B cell (primary cell): ENCODE results near the gene THUMPD3. TPM values are rescaled to one million over a fixed set of nuclear protein-coding genes. Genes with fewer than 3 reads are reported as not detected.

Experiments
- ATAC-seq: fragments of 200-7000 bp; cut with Tn5 transposase; one replicate; pipeline ENCODE4 v1.10.0; 2021; ENCODE audit warnings: low read depth, mild to moderate bottlenecking, moderate number of reproducible peaks, moderate library complexity
- CTCF ChIA-PET: fragments of 350-600 bp; sonication (Branson Sonifier 250); formaldehyde crosslinking; loops from one replicate; lab custom pipeline; 2021; ENCODE audit warnings: antibody characterized with exemption, inconsistent platforms; lab: Charles Lee
- POLR2A ChIA-PET: fragments of 350-600 bp; sonication (Branson Sonifier 250); formaldehyde crosslinking; loops from one replicate; lab custom pipeline; 2021; ENCODE audit warnings: antibody characterized with exemption; lab: Charles Lee
- DNase-seq: peaks from one replicate; pipeline ENCODE4 v3.0.0; 2013
- H2AFZ ChIP-seq: 2 replicates; pipeline ENCODE4 v1.6.1; 2012; ENCODE audit warnings: mild to moderate bottlenecking, low read depth, low read length; ENCODE audit not compliant: insufficient read depth, poor library complexity, severe bottlenecking
- H3K27ac ChIP-seq, 2 donors: 1 replicate in 1 of 2; 2 replicates in 1 of 2; pipeline ENCODE4 v1.5.1; 2012 to 2013; ENCODE audit warnings: low read length in 2 of 2, mild to moderate bottlenecking in 2 of 2, moderate library complexity in 1 of 2
- H3K27me3 ChIP-seq, 4 experiments: fragments of 200-600 bp in 1 of 4; sonication (generic) in 1 of 4; replicated peaks in 1 of 4; 1 replicate in 2 of 4; 2 replicates in 2 of 4; pipeline versions ENCODE4 v1.6.1 to v1.7.0; 2013 to 2016; ENCODE audit warnings: low read length in 3 of 4, mild to moderate bottlenecking in 2 of 4, mixed read lengths in 1 of 4, moderate library complexity in 1 of 4; ENCODE audit not compliant: insufficient read depth in 4 of 4, control insufficient read depth in 3 of 4; ENCODE audit errors: control extremely low read depth in 1 of 4
- H3K36me3 ChIP-seq, 2 experiments: replicated peaks in 1 of 2; 1 replicate in 1 of 2; 2 replicates in 1 of 2; pipeline versions ENCODE4 v1.6.1 to v1.7.1; 2013; ENCODE audit warnings: low read length in 1 of 2; ENCODE audit not compliant: insufficient read depth in 2 of 2, control insufficient read depth in 1 of 2; ENCODE audit errors: control extremely low read depth in 1 of 2, extremely low read depth in 1 of 2
- H3K4me1 ChIP-seq, 2 donors: fragments of 200-600 bp in 1 of 2; sonication (generic) in 1 of 2; 1 replicate in 1 of 2; 2 replicates in 1 of 2; pipeline versions ENCODE4 v1.5.1 to v1.6.1; 2013 to 2017; ENCODE audit warnings: low read length in 2 of 2; ENCODE audit not compliant: control insufficient read depth in 2 of 2, insufficient read depth in 2 of 2
- H3K4me2 ChIP-seq: replicated peaks from 2 replicates; pipeline ENCODE3; 2012; ENCODE audit warnings: mild to moderate bottlenecking, low read depth, low read length; ENCODE audit not compliant: poor library complexity, severe bottlenecking
- H3K4me3 ChIP-seq, 5 experiments: fragments of 200-600 bp in 1 of 5; sonication (generic) in 1 of 5; 1 replicate in 3 of 5; 2 replicates in 2 of 5; pipeline versions ENCODE4 v1.5.1 to v1.7.0; 2011 to 2016; ENCODE audit warnings: low read length in 4 of 5, mild to moderate bottlenecking in 4 of 5, low read depth in 2 of 5, control low read depth in 1 of 5, moderate library complexity in 1 of 5; ENCODE audit not compliant: insufficient read depth in 1 of 5; ENCODE audit errors: control extremely low read depth in 1 of 5, extremely low read depth in 1 of 5
- H3K79me2 ChIP-seq: fragments of 200-600 bp; sonication (generic); one replicate; pipeline ENCODE4 v1.6.0; 2016; ENCODE audit warnings: low read length; ENCODE audit not compliant: control insufficient read depth, insufficient read depth
- H3K9ac ChIP-seq: fragments of 200-600 bp; sonication (generic); 2 replicates; pipeline ENCODE4 v1.6.1; 2017; ENCODE audit warnings: mild to moderate bottlenecking, low read length, moderate library complexity
- H3K9me3 ChIP-seq, 3 donors: one replicate each; pipeline versions ENCODE4 v1.6.1 to v1.7.1; 2013; ENCODE audit warnings: low read length in 2 of 3; ENCODE audit not compliant: control insufficient read depth in 2 of 3, insufficient read depth in 1 of 3; ENCODE audit errors: control extremely low read depth in 1 of 3
- H4K20me1 ChIP-seq: 2 replicates; pipeline ENCODE4 v1.6.0; 2012; ENCODE audit warnings: mild to moderate bottlenecking, low read length; ENCODE audit not compliant: insufficient read depth, control insufficient read depth, poor library complexity, severe bottlenecking
- H3K27ac Mint-ChIP-seq: one replicate; pipeline ENCODE4 v1.8.0; 2021; ENCODE audit warnings: mixed read lengths
- H3K27me3 Mint-ChIP-seq: one replicate; pipeline ENCODE4 v1.8.0; 2021; ENCODE audit warnings: mixed read lengths
- H3K4me1 Mint-ChIP-seq: one replicate; pipeline ENCODE4 v1.8.0; 2021; ENCODE audit warnings: mixed read lengths
- H3K4me3 Mint-ChIP-seq: one replicate; pipeline ENCODE4 v1.8.0; 2021; ENCODE audit warnings: mixed read lengths
- H3K9me3 Mint-ChIP-seq: one replicate; pipeline ENCODE4 v1.8.0; 2022; ENCODE audit warnings: mixed read lengths; ENCODE audit not compliant: insufficient read depth
- CTCF ChIP-seq: fragments of 200-600 bp; IDR thresholded peaks from one replicate; pipeline ENCODE4 v1.8.0; 2022; ENCODE audit warnings: antibody characterized with exemption, mild to moderate bottlenecking
- EZH2 ChIP-seq: IDR thresholded peaks from 2 replicates; pipeline ENCODE4 v1.6.1; 2012; ENCODE audit warnings: borderline replicate concordance, low read depth, mild to moderate bottlenecking, moderate library complexity, low read length; ENCODE audit not compliant: insufficient read depth, poor library complexity, severe bottlenecking
- WGBS: methylation state at CpG from one replicate; pipeline ENCODE4 v1.1.5; 2013; ENCODE audit warnings: missing lambda C conversion rate; ENCODE audit not compliant: insufficient coverage; 5-methylcytosine and 5-hydroxymethylcytosine counted together
- intact Hi-C: fragments of 100-400 bp; cut with micrococcal nuclease; formaldehyde crosslinking; loops from one replicate; pipeline ENCODE4 v1.10.0; 2022
- polyA plus RNA-seq: library from polyadenylated mRNA; depleted of rRNA; stranded (reverse); fragments of >200 nt; gene quantifications from 2 replicates; pipeline ENCODE4 v1.2.3, GENCODE V29; 2012
- total RNA-seq, 2 donors: library from RNA; stranded (reverse); fragments of 120-200 nt in 1 of 2; gene quantifications; 1 replicate in 1 of 2; 2 replicates in 1 of 2; pipeline versions ENCODE4 v1.2.3 to v1.2.4, GENCODE V29; 2013 to 2022

The THUMPD3 gene
- total and polyA plus RNA-seq, 2 donors (not counting 1 experiment from before 2014, with no cell fraction given), result 10.1 to 32.1 TPM

- Histone ChIP-seq H3K4me1 (peaks cover 0 to 6% of the 10 kb centered on the region in 2 donors), H3K9me3 (no peaks in the 10 kb centered on the region), H4K20me1 (peaks cover 66% of the 10 kb centered on the region), H3K27me3 (no peaks in the 10 kb centered on the region), H3K4me3 (no peak overlapping the region), H3K27ac (peak overlapping the region in 1 of 2 donors; percentile 63), H3K36me3 (peaks cover 12 to 21% of the 10 kb centered on the region in 2 experiments), H3K4me2 (no peak overlapping the region), H3K79me2 (peaks cover 93% of the 10 kb centered on the region), H3K9ac (no peak overlapping the region), H2AFZ (no peak overlapping the region)
- DNase-seq, result no peak
- TF ChIP-seq CTCF, result no peak
- no peak for TF ChIP-seq EZH2
- Mint-ChIP-seq H3K27me3 (no peaks in the 10 kb centered on the region), H3K4me1 (peaks cover 30% of the 10 kb centered on the region), H3K4me3 (no peak overlapping the region), H3K9me3 (no peaks in the 10 kb centered on the region), H3K27ac (no peak overlapping the region)
- POLR2A ChIA-PET, result interaction anchor here (0.5 to 1.1 kb wide), 2 partner anchors 23 to 25 kb away, joined by 3 to 5 read pairs; no protein-coding TSS in a partner anchor
- intact Hi-C loops, result loop anchor here (5.0 kb wide), 1 partner anchor 34 kb away; no protein-coding TSS in a partner anchor
- no peak for ATAC-seq
- WGBS, result no CpG with 5 or more reads among the region's 2 CpGs
- CTCF ChIA-PET, result interaction anchor here (0.6 to 6.8 kb wide), 6 partner anchors 12 to 68 kb away, joined by 3 to 48 read pairs (median 3); partner anchors contain the start of gene THUMPD3
Measured at GRCh38 chr3:9420850-9421549, 58.1 kb downstream of the THUMPD3 start.
